ENCODE measurements around the gene ZNF516. TPM values are rescaled to one million over a fixed set of nuclear protein-coding genes. Genes with fewer than 3 reads are reported as not detected.

Gene ZNF516
- total and polyA plus RNA-seq, 2 of the 13 experiments (the other 11 are each of a cell fraction or from before 2014, with no cell fraction given) = 16.6 to 18.7 TPM

DNA sequence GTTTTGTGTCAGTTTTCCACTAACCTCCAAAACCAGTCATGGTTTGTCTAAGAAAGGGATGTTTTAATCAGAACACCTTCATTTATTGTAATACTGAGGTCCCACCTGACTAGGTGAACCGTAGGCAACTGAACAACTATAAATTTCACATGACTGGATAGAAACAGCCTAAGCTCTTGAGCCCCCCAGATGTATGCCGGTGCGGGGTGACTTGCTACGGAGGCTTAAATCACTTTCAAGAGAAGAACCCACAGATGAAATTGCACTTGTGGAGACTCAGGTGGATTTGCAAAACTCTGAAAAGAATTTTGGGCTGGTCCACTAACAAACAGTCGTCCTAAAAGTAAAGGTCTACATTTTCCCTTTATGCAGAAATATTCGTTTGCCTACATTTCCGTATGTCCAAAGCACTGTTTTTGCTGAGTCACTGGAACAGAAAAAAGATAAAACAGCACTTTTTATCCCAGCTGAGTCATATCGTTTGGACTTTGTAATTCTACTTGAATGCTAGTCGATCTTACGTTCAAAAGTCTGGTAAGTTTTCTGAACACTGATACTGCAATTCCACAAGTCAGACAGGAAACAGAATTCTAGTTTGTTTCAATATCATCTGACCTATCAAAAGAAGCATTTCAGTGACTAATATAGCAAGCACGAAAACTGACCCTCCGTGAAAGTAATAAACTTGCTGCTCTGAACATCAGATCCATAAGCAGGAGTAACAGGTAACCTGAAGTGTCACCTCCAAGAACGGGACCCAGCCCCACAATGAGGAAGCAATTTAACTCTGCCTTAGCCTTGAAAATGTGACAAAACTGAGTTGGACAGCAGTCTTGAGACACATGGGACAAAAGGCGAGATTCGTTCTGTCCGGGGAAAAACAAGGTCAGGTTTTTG lies 18.1 kb downstream of the ZNF516 start:
- Histone ChIP-seq H3K27ac (ENCODE audit: extremely low read length, insufficient read depth, low read length) (peak overlapping the region; percentile 74), H3K4me3 (replicated peaks in 1 of 3; ENCODE audit: insufficient read depth in 1 of 3, low read depth in 2 of 3, low read length in 3 of 3) (peak overlapping the region; percentile 26 to 53 (median 32); a peak in 5 of 6 replicates), H2AFZ (ENCODE audit: low read length) (no peak overlapping the region), H3K9ac (ENCODE audit: insufficient read depth, low read depth, low read length) (peak overlapping the region; percentile 62), H3K27me3 (ENCODE audit: control insufficient read depth in 1 of 2, insufficient read depth in 2 of 2, low read length in 2 of 2) (no peaks in the 10 kb centered on the region), H3K4me2 (ENCODE audit: low read depth, low read length) (peak overlapping the region; percentile 83), H3K36me3 (replicated peaks in 1 of 2; ENCODE audit: control insufficient read depth in 1 of 2, insufficient read depth in 2 of 2, low read length in 2 of 2) (peaks cover 5 to 10% of the 10 kb centered on the region in 2 experiments; a peak in 4 of 5 replicates), H3K9me3 (ENCODE audit: low read length) (no peaks in the 10 kb centered on the region), H3K79me2 (ENCODE audit: insufficient read depth, low read length) (peaks cover 94% of the 10 kb centered on the region), H4K20me1 (ENCODE audit: insufficient read depth, low read length) (peaks cover 79% of the 10 kb centered on the region), H3K4me1 (ENCODE audit: insufficient read depth, low read length) (peaks cover 77% of the 10 kb centered on the region)
- in situ Hi-C loops (cut with HindIII; ENCODE audit: extremely low pct_ligation_motif_present, low pct_unique_long_range_greater_than_20kb) (no loop called here), intact Hi-C loops (cut with micrococcal nuclease; ENCODE audit: unreplicated experiment) (loop anchor here (2.0 kb wide), 1 partner anchor 16 kb away; no protein-coding TSS in a partner anchor)
- ChIA-PET POLR2A (no interaction called here), CTCF (ENCODE audit: low intra/inter-chr PET ratio, low total read pairs) (no interaction called here)
- no TSS peak for BruUV-seq (replicated peaks)
- ATAC-seq (peak; percentile 58), DNase-seq (ENCODE audit: low spot score) (peak; percentile 88), FAIRE-seq (peak; percentile 42)
- 23% methylated on average over 16 of the region's 16 CpGs for whole genome bisulfite sequencing (ENCODE audit: low lambda C conversion rate)
- TF ChIP-seq, protein P1, sequence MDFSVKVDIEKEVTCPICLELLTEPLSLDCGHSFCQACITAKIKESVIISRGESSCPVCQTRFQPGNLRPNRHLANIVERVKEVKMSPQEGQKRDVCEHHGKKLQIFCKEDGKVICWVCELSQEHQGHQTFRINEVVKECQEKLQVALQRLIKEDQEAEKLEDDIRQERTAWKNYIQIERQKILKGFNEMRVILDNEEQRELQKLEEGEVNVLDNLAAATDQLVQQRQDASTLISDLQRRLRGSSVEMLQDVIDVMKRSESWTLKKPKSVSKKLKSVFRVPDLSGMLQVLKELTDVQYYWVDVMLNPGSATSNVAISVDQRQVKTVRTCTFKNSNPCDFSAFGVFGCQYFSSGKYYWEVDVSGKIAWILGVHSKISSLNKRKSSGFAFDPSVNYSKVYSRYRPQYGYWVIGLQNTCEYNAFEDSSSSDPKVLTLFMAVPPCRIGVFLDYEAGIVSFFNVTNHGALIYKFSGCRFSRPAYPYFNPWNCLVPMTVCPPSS (IDR thresholded peaks at IDR 0.05) = no peak
- TF ChIP-seq HMGXB3 (CRISPR knock-in tag; IDR thresholded peaks at IDR 0.05; ENCODE audit: borderline replicate concordance) (0 out of 2 replicates have a peak, but pooled peaks have one; percentile 13), SAFB2 (CRISPR knock-in tag; IDR thresholded peaks at IDR 0.05; ENCODE audit: borderline replicate concordance, low read depth) (no peak), TFAP4 (IDR thresholded peaks at IDR 0.05; ENCODE audit: borderline replicate concordance, low read depth) (peak; percentile 60; the same call in 1 of the 2 replicates), HNF4A (CRISPR knock-in tag; IDR thresholded peaks at IDR 0.05) (peak; percentile 71), ASH2L (IDR thresholded peaks at IDR 0.05; ENCODE audit: insufficient read length, low read depth, low read length) (peak; percentile 67), MAFG (CRISPR knock-in tag; IDR thresholded peaks at IDR 0.05) (peak; percentile 97)
- TF ChIP-seq, protein P2, sequence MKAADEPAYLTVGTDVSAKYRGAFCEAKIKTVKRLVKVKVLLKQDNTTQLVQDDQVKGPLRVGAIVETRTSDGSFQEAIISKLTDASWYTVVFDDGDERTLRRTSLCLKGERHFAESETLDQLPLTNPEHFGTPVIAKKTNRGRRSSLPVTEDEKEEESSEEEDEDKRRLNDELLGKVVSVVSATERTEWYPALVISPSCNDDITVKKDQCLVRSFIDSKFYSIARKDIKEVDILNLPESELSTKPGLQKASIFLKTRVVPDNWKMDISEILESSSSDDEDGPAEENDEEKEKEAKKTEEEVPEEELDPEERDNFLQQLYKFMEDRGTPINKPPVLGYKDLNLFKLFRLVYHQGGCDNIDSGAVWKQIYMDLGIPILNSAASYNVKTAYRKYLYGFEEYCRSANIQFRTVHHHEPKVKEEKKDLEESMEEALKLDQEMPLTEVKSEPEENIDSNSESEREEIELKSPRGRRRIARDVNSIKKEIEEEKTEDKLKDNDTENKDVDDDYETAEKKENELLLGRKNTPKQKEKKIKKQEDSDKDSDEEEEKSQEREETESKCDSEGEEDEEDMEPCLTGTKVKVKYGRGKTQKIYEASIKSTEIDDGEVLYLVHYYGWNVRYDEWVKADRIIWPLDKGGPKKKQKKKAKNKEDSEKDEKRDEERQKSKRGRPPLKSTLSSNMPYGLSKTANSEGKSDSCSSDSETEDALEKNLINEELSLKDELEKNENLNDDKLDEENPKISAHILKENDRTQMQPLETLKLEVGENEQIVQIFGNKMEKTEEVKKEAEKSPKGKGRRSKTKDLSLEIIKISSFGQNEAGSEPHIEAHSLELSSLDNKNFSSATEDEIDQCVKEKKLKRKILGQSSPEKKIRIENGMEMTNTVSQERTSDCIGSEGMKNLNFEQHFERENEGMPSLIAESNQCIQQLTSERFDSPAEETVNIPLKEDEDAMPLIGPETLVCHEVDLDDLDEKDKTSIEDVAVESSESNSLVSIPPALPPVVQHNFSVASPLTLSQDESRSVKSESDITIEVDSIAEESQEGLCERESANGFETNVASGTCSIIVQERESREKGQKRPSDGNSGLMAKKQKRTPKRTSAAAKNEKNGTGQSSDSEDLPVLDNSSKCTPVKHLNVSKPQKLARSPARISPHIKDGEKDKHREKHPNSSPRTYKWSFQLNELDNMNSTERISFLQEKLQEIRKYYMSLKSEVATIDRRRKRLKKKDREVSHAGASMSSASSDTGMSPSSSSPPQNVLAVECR (CRISPR knock-in tag; IDR thresholded peaks at IDR 0.05; ENCODE audit: borderline replicate concordance) = peak; percentile 26; the same call in 1 of the 2 replicates
